BJ (cell line): Measurements from ENCODE around the gene TMEM119. TPM values are rescaled to one million over a fixed set of nuclear protein-coding genes. Genes with fewer than 3 reads are reported as not detected.

Experiments
- CTCF ChIA-PET: fragments of 350-600 bp; formaldehyde crosslinking; extraction: SDS; loops from one replicate; lab custom pipeline; 2021; ENCODE audit warnings: antibody characterized with exemption, inconsistent platforms; lab: Yijun Ruan, JAX
- POLR2A ChIA-PET: fragments of 300-600 bp; sonication (Branson Sonifier 250); formaldehyde crosslinking; extraction: SDS; loops from one replicate; lab custom pipeline; 2021; ENCODE audit warnings: antibody characterized with exemption; lab: Charles Lee
- DNase-seq: peaks from one replicate; pipeline ENCODE4 v3.0.0-alpha.2; 2011; ENCODE audit warnings: low read depth
- H3K27me3 ChIP-seq: 2 replicates; pipeline ENCODE4 v1.6.0; 2011; ENCODE audit warnings: low read length; ENCODE audit not compliant: control insufficient read depth, insufficient read depth
- H3K36me3 ChIP-seq: 2 replicates; pipeline ENCODE4 v1.5.1; 2011; ENCODE audit warnings: low read length; ENCODE audit not compliant: control insufficient read depth, insufficient read depth
- H3K4me3 ChIP-seq: 2 replicates; pipeline ENCODE4 v1.5.1; 2011; ENCODE audit warnings: low read depth, mild to moderate bottlenecking, control low read depth, low read length
- CTCF ChIP-seq: IDR thresholded peaks from 2 replicates; pipeline ENCODE4 v1.5.1; 2011; ENCODE audit warnings: low read depth, mild to moderate bottlenecking, control low read depth, inconsistent platforms, low read length, moderate library complexity; ENCODE audit not compliant: insufficient read depth
- polyA plus RNA-seq: library from polyadenylated mRNA; depleted of rRNA; stranded (reverse); fragments of >200 nt; gene quantifications from 2 replicates; pipeline ENCODE4 v1.2.3, GENCODE V29; 2011

The TMEM119 gene
- polyA plus RNA-seq, 1 experiment, result 80.6 TPM

DNA sequence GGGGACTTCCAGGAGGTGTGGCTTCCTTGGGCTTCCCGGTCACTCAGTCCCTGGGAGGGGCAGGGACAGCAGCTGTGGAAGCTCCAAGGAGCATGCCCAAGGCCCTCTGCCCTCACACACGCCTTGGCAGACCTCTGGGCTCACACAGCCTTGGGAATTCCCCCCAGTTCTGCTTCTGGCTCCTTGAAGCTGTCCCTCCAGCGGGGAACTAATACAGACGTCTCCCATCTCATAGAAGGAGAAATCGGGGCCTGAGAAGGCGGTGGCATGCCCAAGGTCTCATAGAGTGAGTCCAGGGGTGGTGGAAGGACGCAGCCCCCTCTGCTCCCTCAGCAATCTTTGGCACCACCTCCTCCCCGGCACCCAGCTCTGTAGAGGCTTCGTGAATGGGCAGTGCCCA is 15.7 kb upstream of the TMEM119 start:
- H3K36me3 ChIP-seq, result no peaks in the 10 kb centered on the region
- TF ChIP-seq CTCF, result no peak
- POLR2A ChIA-PET, result no interaction called here
- H3K27me3 ChIP-seq, result no peaks in the 10 kb centered on the region
- no peak for DNase-seq
- no peak overlapping the region for H3K4me3 ChIP-seq
- CTCF ChIA-PET, result interaction anchor here (12.6 kb wide), 1 partner anchor 45 kb away, joined by 460 read pairs; the partner anchor contains the start of genes ISCU and SART3

GRCh38 chr12:108612788-108613282 is 15.0 kb upstream of the TMEM119 start:
- TF ChIP-seq CTCF, result no peak
- Histone ChIP-seq H3K27me3 (no peaks in the 10 kb centered on the region), H3K36me3 (no peaks in the 10 kb centered on the region), H3K4me3 (no peak overlapping the region)
- no peak for DNase-seq
- POLR2A ChIA-PET, result interaction anchor here (0.7 kb wide), 1 partner anchor 1629 kb away, joined by 3 read pairs; no protein-coding TSS in a partner anchor
- CTCF ChIA-PET, result interaction anchor here (1.1 to 12.6 kb wide), 2 partner anchors 27 to 44 kb away, joined by 6 to 460 read pairs; partner anchors contain the start of genes ISCU and SART3

DNA sequence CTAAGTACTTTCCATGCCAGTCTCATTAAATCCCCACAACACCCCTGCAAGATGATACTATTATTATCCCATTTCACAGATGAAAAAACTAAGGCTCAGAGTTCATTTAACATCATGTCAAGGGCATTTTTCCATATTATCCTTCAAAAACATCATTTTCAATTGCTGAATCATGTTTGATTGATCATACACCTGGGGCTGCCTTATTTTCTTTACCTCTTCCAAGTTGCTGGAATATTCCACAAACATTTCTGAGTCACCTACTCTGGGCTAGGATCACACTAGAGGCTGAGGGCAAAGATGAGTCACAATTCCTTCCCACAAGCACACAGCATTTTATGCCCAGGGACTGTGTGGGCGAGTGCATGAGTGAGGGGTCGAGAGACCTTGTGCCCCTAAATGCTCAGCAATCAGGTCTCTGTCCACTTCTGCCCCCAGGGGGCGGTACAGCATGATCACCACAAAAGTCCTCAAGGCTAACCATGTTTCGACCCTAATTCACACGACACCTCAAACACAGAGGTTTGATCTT is 14.1 kb upstream of the TMEM119 start:
- ChIA-PET POLR2A (interaction anchor here (0.7 kb wide), 1 partner anchor 1628 kb away, joined by 3 read pairs; no protein-coding TSS in a partner anchor), CTCF (interaction anchor here (1.9 to 12.6 kb wide), 5 partner anchors 34 to 50 kb away, joined by 4 to 460 read pairs (median 5); partner anchors contain the start of genes ISCU and SART3)
- peak; percentile 48 for TF ChIP-seq CTCF
- no peaks in the 10 kb centered on the region for H3K27me3 ChIP-seq
- DNase-seq, result peak; percentile 49
- H3K4me3 ChIP-seq, result no peak overlapping the region
- no peaks in the 10 kb centered on the region for H3K36me3 ChIP-seq

DNA sequence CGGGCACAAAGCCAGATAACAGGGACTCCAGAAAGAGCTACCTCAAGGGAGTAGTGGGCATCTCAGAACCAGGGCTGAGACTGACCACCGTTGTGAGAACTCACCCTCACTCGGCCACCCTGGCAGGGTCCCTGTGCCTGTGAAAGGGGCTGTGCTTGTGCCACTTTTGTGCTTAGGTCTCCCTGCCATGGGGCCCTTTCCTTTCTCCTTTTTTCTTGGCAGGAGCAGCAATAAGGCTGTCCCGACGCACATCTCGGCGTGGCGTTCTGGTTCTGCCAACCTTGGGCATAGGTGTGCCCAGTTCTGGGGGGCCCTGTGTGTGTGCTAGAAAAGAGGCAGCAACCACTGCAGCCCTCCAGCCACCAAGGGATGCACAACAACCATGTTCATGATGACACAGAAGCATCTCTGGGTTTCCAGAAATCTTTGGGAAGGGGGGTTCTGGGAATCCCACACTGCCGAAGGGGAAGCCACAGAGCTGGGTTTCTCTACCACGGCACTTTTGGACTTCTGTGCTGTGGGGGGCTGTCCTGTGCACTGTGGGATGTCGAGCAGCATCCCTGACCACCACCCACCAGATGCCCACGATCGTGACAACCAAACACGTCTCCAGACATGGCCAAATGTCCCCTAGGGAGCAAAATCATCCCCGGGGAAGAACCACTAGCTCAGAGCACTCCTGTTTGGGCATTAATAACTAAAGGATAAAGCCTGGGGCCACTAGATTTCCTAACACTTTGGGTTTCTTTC is 13.1 kb upstream of the TMEM119 start:
- no peaks in the 10 kb centered on the region for H3K27me3 ChIP-seq
- POLR2A ChIA-PET, result interaction anchor here (0.5 kb wide), 1 partner anchor 746 kb away, joined by 3 read pairs; no protein-coding TSS in a partner anchor
- CTCF ChIA-PET, result interaction anchor here (0.8 to 4.3 kb wide), 7 partner anchors 33 to 75 kb away, joined by 3 to 19 read pairs (median 4); partner anchors contain the start of gene ISCU
- no peak for DNase-seq
- no peak overlapping the region for H3K4me3 ChIP-seq
- no peak for TF ChIP-seq CTCF
- H3K36me3 ChIP-seq, result no peaks in the 10 kb centered on the region

DNA sequence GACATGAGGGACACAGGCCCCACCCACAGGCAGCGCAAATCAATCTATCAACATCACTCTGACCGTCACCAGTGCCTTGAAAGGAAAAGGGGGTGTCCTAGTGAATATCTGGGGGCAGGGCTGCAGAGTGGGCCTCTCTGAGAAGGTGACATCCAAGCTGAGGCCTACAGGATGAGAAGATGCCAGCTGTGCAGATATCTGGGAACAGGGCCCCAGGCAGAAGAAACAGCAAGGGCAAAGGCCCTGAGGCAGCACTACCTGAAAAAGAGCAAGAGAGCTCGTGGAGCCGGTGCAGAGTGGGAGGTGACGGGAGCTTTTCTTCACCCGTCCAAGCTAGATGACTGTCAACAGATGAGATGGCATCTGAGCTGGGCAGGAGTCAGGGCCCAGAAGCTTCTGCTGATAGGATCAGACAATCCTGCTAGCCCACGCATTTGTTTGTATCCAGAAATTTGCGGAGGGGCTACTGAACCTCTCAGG is 12.5 kb upstream of the TMEM119 start:
- no peaks in the 10 kb centered on the region for H3K36me3 ChIP-seq
- H3K27me3 ChIP-seq, result no peaks in the 10 kb centered on the region
- no peak for DNase-seq
- no peak for TF ChIP-seq CTCF
- ChIA-PET CTCF (interaction anchor here (1.0 to 4.3 kb wide), 8 partner anchors 8 to 76 kb away, joined by 3 to 20 read pairs (median 4); partner anchors contain the start of gene ISCU), POLR2A (no interaction called here)
- H3K4me3 ChIP-seq, result no peak overlapping the region
